Tibial nerve (tissue), 3 donors: Measurements from ENCODE around the gene SLX9.

Source experiments
- CTCF ChIP-seq, 5 experiments: fragments of 200-600 bp in 3 of 5; fragments of 450-650 bp in 2 of 5; sonication (generic) in 3 of 5; IDR thresholded peaks; one replicate each; pipeline ENCODE4 v1.5.1; 2016 to 2019; ENCODE audit warnings: antibody characterized with exemption in 5 of 5, mild to moderate bottlenecking in 3 of 5, moderate library complexity in 2 of 5
- POLR2A ChIP-seq, 2 donors: fragments of 450-650 bp; IDR thresholded peaks; one replicate each; pipeline ENCODE4 v1.6.1; 2017; ENCODE audit warnings: antibody characterized with exemption in 2 of 2, mild to moderate bottlenecking in 2 of 2, moderate library complexity in 2 of 2

- TF ChIP-seq CTCF (IDR thresholded peaks at IDR 0.05) (no peak), POLR2A (IDR thresholded peaks at IDR 0.05) (no peak)
Measured at GRCh38 chr21:44907966-44908895, 31.6 kb upstream of the SLX9 start.
